KBM-7 (cell line): ENCODE data around the gene PHLDB1.
"Not testable (repeated sequence)": the region's sequence is repeated elsewhere in the genome, so short reads cannot be mapped to it uniquely, and the experiment has no call there.

Source experiments
- DNase-seq: peaks from one replicate; pipeline ENCODE4 v3.0.0-alpha.2; 2015
- in situ Hi-C: fragments of 300-500 bp; cut with MboI; formaldehyde crosslinking; loops from 2 replicates; pipeline ENCODE4 v1.14.3; 2020; ENCODE audit warnings: low sequenced_read_pairs, low pct_unique_long_range_greater_than_20kb, mixed read lengths

The PHLDB1 gene

DNA sequence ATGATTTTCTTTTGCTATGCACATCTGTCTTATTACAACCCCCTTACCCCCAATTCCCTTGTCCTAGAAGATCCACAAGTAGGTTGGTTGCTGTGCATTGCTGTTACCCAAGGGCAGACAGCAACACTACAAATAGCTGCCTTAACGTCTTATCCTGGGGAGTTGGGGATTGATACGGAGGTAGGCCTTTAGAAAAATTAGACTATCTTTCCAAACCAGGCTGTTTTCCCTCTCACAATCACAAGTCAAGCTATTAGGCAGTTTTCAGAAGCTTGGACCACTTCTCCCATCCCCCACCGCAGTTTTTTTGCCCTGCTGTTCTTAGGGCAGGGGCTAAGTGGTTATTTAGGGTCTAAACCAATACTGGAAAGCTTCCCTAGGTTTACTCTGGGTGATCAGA is 2.8 kb upstream of the PHLDB1 start:
- in situ Hi-C loops = no loop called here

GRCh38 chr11:118605116-118605867 is 2.1 kb upstream of the PHLDB1 start:
- DNase-seq = peak; percentile 82
- in situ Hi-C loops = no loop called here

More for the DNA sequence above, 2.8 kb upstream of the PHLDB1 start:
- no peak for DNase-seq

GRCh38 chr11:118606157-118606843 is 1.1 kb upstream of the PHLDB1 start:
- no peak for DNase-seq
- in situ Hi-C loops = no loop called here

DNA sequence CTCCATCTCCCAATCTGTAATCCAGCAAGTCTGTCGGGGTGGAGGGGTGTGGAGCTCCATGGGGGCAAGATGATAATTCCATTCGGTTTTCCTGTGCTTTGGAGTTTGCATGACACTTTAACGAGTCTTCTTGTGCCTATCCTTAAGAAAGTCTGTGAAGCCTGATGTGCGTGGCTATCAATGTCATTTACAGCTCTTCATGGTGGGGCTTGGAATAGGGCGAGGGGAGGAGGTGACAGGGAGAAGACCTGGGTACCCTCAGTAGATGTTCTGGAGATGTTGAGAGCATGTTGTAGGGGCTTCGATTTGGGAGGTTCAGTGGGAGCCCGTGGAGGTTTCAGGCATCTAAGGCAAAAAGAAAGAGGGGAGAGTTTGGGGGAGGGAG is 579 bp upstream of the PHLDB1 start:
- DNase-seq = no peak
- in situ Hi-C loops = no loop called here

DNA sequence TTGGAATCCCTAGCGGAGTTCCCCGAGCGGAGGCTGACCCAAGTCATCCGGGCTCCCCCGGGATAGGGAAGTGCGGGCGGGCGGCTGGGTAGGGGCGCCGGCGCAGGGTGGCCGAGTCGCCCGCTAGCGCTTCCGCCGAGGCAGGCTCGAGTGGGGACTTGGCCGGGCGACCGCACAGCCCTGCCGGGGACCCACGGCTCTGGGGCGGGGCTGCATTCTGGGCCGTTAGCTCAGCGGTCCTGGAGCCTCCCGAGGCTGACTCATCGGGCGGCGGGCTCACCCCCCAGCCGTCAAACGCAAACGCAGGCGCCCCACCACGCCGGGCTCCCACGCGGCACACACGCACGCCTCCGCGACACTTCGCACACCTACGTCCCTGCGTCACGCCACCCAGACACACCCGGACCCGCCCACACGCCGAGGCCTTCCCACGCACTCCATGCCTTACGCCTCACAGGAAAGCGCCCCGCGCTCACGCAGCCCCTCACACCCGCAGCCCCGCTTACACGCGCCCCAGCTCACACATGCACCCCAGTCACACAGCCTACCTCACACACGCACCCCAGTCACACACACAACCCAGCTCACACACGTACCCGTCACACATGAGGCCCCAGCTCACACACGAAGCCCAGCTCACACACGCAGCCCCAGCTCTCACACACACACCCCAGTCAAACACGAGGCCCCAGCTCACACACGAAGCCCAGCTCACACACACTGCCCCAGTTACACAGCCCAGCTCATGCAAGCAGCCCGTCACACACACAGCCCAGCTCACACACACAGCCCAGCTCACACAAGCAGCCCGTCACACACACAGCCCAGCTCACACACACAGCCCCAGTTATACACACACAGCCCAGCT is 1.2 kb downstream of the PHLDB1 start:
- DNase-seq = peak; percentile 54
- in situ Hi-C loops = no loop called here

DNA sequence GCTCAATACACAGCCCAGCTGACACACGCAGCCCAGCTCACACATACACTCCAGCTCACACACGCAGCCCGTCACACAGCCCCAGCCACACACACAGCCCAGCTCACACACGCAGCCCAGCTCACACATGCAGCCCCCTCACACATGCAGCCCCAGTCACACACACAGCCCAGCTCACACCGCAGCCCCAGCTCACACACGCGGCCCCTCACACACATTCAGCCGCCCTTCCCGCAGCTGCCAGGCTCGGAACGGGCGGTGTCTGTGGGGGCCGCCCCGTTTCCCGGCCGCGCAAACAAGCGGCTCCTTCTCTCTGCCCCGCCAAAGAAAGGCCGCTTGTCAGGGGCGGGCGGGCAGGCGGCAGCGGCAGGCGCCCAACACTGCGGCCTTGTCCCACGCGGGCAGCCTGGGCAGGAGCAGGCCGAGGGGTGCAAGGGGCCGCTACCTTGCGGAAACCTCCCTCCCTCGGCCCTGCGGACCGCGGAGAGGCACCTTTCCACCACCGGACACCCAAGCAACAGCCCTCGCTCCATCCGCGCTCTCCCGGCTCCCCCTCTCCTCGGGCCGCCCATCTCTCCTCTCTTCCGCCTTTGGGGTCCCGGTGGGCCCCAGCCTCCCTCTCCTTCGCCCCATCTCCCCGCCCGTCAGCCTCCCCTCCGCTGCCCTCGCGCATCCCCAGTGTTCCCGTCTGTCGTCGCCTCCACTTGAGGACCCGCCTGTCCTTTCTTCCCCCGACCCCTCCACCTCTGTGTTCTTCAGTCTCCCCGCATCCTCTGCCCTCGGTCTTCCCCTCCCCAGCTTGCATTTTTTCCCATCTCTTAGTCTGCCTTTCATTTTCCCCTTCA is 2.2 kb downstream of the PHLDB1 start:
- in situ Hi-C loops = no loop called here
- no peak for DNase-seq

DNA sequence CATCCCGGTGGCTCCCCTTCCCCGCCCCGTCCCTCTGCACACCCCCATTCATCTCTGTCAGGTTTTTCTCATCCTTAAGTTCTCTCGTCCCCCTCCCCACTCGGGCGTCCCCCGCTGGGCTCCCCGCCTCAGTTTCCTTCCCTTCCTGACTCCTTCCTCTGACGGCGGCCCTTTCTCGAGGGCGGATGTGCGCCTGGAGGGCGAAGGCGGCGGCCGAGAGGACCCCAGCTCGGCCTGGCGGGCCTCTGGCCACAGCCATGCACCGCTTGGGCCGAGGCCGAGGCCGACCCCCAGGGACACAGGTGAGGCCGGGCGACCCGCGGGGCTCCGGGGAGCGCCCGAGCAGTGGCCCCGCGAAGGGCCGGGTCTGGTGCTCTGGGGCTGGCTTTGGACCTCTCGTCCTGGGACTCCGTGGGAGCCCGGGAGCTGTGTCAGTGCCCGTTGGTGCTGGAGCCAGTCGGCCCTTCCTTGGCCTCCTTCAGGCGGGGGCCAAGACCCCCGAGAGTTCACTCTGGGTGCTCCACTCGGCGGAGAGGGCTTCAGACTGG is 2.9 kb downstream of the PHLDB1 start:
- in situ Hi-C loops = no loop called here
- DNase-seq = no peak

GRCh38 chr11:118610773-118611432 is 3.5 kb downstream of the PHLDB1 start:
- peak; percentile 73 for DNase-seq
- in situ Hi-C loops = no loop called here

GRCh38 chr11:118611433-118611795 is 4.0 kb downstream of the PHLDB1 start:
- DNase-seq, in situ Hi-C loops: not testable (repeated sequence)

DNA sequence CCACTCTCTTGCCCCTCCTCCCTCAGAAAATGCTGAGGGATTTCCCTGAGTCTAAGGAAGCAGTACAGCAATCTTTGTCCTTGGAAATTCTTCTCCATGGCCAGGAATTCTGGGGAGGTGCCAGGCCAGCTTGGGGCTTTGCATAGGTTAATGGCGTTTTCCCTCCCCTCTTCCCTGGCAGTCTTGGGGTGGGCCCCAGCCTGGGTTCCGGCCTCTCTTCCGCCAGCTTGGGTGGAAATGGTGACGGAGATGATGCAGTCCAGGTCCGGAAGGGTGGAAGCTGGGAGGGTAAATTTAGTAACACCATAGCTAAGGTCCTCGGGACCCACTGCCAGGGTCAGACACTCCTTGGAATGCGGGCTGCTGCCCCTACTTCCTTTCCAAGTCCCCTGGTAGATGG is 5.0 kb downstream of the PHLDB1 start:
- DNase-seq = no peak
- in situ Hi-C loops = no loop called here

- no peak for DNase-seq
- in situ Hi-C loops = no loop called here
Observed at GRCh38 chr11:118614511-118614910, 7.1 kb downstream of the PHLDB1 start.

- DNase-seq = no peak
- in situ Hi-C loops = no loop called here
Observed at GRCh38 chr11:118615282-118615975, 8.0 kb downstream of the PHLDB1 start.

DNA sequence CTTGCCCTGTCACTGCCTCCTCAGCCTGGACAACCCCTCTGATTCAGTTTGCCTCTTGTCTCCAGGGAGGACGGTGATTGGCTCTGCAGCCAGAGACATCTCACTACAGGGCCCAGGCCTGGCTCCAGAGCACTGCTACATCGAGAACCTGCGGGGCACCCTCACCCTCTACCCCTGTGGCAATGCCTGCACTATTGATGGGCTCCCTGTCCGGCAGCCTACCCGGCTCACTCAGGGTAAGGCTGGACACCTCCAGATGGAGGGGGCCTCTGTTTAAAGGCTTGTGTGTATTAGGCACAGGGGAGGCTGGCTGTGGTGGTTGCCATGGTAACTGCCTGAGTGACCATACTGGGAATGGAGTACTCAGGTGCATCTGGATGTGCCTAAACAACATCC is 8.6 kb downstream of the PHLDB1 start:
- no peak for DNase-seq

GRCh38 chr11:118618115-118618990 is 10.9 kb downstream of the PHLDB1 start:
- DNase-seq = no peak
- in situ Hi-C loops = no loop called here

More for the DNA sequence above, 8.6 kb downstream of the PHLDB1 start:
- in situ Hi-C loops = no loop called here

DNA sequence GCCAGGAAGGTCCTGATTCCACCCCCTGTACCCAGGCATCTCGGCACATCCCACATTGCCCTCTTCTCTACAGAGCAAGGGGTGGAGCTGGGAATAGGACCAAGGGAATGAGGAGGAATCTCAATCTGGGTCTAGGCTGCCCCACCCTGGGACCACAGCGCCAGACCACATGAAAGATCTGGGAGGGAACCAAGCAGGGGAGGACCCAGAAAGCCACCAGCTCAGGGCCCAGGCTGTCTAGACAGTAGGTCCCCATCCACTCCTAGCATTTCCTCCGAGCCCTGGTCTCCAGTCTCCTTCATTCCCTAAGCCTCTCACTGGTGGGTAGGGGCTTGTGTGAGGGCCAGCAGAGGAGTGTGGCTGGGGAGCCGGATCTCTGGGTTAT is 11.6 kb downstream of the PHLDB1 start:
- DNase-seq = no peak
- in situ Hi-C loops = no loop called here

- in situ Hi-C loops = no loop called here
- peak; percentile 72 for DNase-seq
Observed at GRCh38 chr11:118619444-118620197, 12.2 kb downstream of the PHLDB1 start.
